Heart left ventricle (tissue), 16 donors: ENCODE data around the gene MBTPS2. TPM values are rescaled to one million over a fixed set of nuclear protein-coding genes. Genes with fewer than 3 reads are reported as not detected.
A peak's percentile ranks its signal among the peaks of the same experiment; 100 is the strongest.
"Not testable (repeated sequence)": the region's sequence is repeated elsewhere in the genome, so short reads cannot be mapped to it uniquely, and the experiment has no call there.

Source experiments
- ATAC-seq, 4 donors: fragments of 200-7000 bp; cut with Tn5 transposase; one replicate each; pipeline ENCODE4 v1.9.1; 2020 to 2022; ENCODE audit warnings: moderate library complexity in 4 of 4, mild to moderate bottlenecking in 3 of 4, moderate number of reproducible peaks in 1 of 4
- DNase-seq, 5 donors: peaks; one replicate each; pipeline ENCODE4 v3.0.0-alpha.2; 2020
- H3K27ac ChIP-seq, 12 donors: fragments of 200-600 bp; sonication (generic) in 4 of 12; one replicate each; pipeline versions ENCODE4 v1.5.0 to v1.8.0; 2016 to 2022; ENCODE audit warnings: mild to moderate bottlenecking in 2 of 12
- H3K27me3 ChIP-seq, 9 donors: fragments of 200-600 bp; sonication (generic) in 2 of 9; one replicate each; pipeline versions ENCODE4 v1.5.1 to v1.8.0; 2016 to 2022; ENCODE audit warnings: mild to moderate bottlenecking in 3 of 9
- H3K36me3 ChIP-seq, 9 donors: fragments of 200-600 bp; sonication (generic) in 2 of 9; one replicate each; pipeline versions ENCODE4 v1.5.0 to v1.8.0; 2018 to 2022; ENCODE audit warnings: mild to moderate bottlenecking in 2 of 9
- H3K4me1 ChIP-seq, 12 donors: fragments of 200-600 bp; sonication (generic) in 4 of 12; one replicate each; pipeline versions ENCODE4 v1.5.0 to v1.8.0; 2016 to 2022; ENCODE audit warnings: mild to moderate bottlenecking in 3 of 12
- H3K4me3 ChIP-seq, 12 donors: fragments of 200-600 bp; sonication (generic) in 4 of 12; one replicate each; pipeline versions ENCODE4 v1.5.0 to v1.8.0; 2017 to 2022; ENCODE audit warnings: mild to moderate bottlenecking in 9 of 12, moderate library complexity in 4 of 12
- H3K9me3 ChIP-seq, 12 donors: fragments of 200-600 bp; sonication (generic) in 4 of 12; one replicate each; pipeline versions ENCODE4 v1.5.0 to v1.8.0; 2016 to 2022; ENCODE audit warnings: mild to moderate bottlenecking in 1 of 12
- POLR2A ChIP-seq, 2 donors: fragments of 450-650 bp; IDR thresholded peaks; one replicate each; pipeline ENCODE4 v1.6.1; 2017; ENCODE audit warnings: antibody characterized with exemption in 2 of 2, mild to moderate bottlenecking in 2 of 2, moderate library complexity in 2 of 2
- WGBS, 4 donors: extraction: QIAGEN DNeasy Blood & Tissue Kit in 2 of 4; methylation state at CpG; one replicate each; pipeline versions ENCODE4 v1.1.5 to v1.1.7; 2013 to 2018; 5-methylcytosine and 5-hydroxymethylcytosine counted together
- intact Hi-C, 10 donors: fragments of 100-400 bp; cut with DNase I; formaldehyde crosslinking; loops; one replicate each; pipeline versions ENCODE4 v1.11.1 to v1.14.2; 2022
- polyA plus RNA-seq, 2 donors: library from polyadenylated mRNA; stranded (reverse); fragments of 200-250 nt; gene quantifications; one replicate each; pipeline ENCODE4 v1.2.3, GENCODE V29; 2013
- total RNA-seq, 9 donors: library from RNA; depleted of rRNA in 2 of 9; stranded (reverse); fragments of >200 nt in 2 of 9; fragmentation: NEBNext Ultra II Directional in 3 of 9; extraction: Animal tissue kit (Norgen Biotek cat#: 25700) in 3 of 9; gene quantifications; one replicate each; pipeline versions ENCODE4 v1.1.0 to v1.2.4, GENCODE V29; 2016 to 2023
- TF ChIP-seq, protein P1 (sequence below), 12 donors: fragments of 200-600 bp; sonication (generic) in 4 of 12; IDR thresholded peaks; one replicate each; pipeline versions ENCODE4 v1.5.0 to v1.8.0; 2018 to 2022; ENCODE audit warnings: antibody characterized with exemption in 12 of 12, mild to moderate bottlenecking in 5 of 12
- donor health status: ischemic (EF 13 %, LVEDD 7.1; RV severe dilation, severe dysfunction).
- donor health status: healthy with polysubstance abuse.
- donor health status: DM: no; HTN: yes; CAD: no.
- donor health status: DM: no; HTN: no; CAD: no.
- donor health status: ischemic (EF 25% LVEDD 6.9; RV normal size, moderate dysfunction).
- donor health status: ischemic (EF 25% LVEDD 5.7; RV mildly dilated, moderate dysfunction).
- donor health status: healthy.
- donor health status: DM: yes; HTN: yes; CAD: no.
- donor health status: ischemic (EF 35%, LVEDD 5.7; RV mildly dilated, moderate dysfunction).
- donor health status: nonischemic (EF 11% LVEDD 7.7; RV severe dilation, severe dysfunction).
- donor health status: DM: yes; HTN: yes; CAD: no.
- donor health status: PGD.
- donor health status: ischemic (EF 29% LVEDD 5.4; RV normal size, mild dysfunction).
- donor health status: nonischemic (EF 23%, LVEDD 6.1; RV moderate dilation, normal function).

Gene MBTPS2
- total and polyA plus RNA-seq, 11 donors = 2.6 to 14.8 (median 11.5) TPM

DNA sequence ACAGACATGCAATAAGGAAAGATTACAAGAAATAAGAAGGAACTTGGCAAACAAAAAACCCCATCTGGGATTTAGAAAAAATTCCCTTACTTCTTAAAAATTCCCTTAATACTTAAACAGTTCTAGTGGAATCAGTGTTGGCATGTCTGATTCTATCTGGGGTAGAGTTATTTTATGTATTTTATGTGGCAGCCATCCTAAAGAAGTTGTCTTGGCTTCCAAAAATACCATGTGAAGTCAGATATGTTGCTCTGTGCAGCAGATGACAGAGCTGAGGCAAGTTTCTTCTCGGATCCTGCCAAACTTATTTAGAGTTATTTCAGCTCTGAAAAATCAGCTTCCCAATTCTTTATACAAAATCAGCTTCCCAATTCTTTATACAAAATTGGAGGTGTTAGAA lies 31.1 kb downstream of the MBTPS2 start:
- Histone ChIP-seq H3K27me3 (peaks cover 0 to 5% (median 0%) of the 10 kb centered on the region in 9 donors), H3K27ac (peak overlapping the region in 3 of 12 donors; percentile 32 to 39 (median 34)), H3K36me3 (peaks cover 0 to 6% (median 0%) of the 10 kb centered on the region in 9 donors), H3K4me3 (no peak overlapping the region), H3K4me1 (peaks cover 0 to 3% (median 0%) of the 10 kb centered on the region in 12 donors), H3K9me3 (no peaks in the 10 kb centered on the region)
- TF ChIP-seq, protein P1, sequence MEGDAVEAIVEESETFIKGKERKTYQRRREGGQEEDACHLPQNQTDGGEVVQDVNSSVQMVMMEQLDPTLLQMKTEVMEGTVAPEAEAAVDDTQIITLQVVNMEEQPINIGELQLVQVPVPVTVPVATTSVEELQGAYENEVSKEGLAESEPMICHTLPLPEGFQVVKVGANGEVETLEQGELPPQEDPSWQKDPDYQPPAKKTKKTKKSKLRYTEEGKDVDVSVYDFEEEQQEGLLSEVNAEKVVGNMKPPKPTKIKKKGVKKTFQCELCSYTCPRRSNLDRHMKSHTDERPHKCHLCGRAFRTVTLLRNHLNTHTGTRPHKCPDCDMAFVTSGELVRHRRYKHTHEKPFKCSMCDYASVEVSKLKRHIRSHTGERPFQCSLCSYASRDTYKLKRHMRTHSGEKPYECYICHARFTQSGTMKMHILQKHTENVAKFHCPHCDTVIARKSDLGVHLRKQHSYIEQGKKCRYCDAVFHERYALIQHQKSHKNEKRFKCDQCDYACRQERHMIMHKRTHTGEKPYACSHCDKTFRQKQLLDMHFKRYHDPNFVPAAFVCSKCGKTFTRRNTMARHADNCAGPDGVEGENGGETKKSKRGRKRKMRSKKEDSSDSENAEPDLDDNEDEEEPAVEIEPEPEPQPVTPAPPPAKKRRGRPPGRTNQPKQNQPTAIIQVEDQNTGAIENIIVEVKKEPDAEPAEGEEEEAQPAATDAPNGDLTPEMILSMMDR (IDR thresholded peaks at IDR 0.05) = no peak
- TF ChIP-seq POLR2A (IDR thresholded peaks at IDR 0.05) = no peak
- no peak for DNase-seq
- WGBS, 4 donors = 36 to 59% (median 54%) methylated on average over 1 of the region's 1 CpG
- ATAC-seq = no peak
- intact Hi-C loops = no loop called here

DNA sequence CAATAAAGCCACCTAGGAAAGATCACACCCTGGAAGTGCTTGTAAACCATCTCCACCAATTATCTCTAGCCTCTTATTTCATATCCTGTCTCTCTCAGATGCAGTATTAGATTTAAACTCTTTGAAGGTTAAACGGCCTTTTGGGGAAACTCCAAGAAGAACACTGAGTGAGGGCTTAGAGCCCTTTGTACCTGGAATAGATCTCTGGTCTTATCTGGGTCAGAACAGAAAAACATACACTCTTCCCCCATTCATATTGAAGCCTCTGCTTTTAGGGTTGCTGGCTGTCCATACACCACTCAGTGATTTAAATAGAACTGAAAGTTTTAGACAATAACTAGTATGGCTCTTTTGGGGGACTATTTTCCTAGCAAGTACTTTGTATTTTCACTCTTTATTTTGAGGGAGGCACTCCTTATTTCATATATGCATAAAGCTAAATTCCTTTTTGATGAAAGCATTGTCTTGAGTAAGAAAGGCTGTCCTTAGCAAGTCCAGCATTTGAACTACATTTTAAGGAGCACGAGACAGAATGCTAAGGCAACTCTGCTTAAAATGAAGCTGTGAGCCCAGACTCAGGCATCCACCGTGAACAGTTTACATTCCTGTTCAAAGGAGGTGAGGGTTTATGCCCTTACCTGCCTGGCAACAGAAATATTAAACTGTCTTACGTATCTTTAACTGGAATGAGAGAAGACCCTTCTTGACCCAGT lies 33.8 kb downstream of the MBTPS2 start:
- H3K4me3 ChIP-seq = no peak overlapping the region
- H3K9me3 ChIP-seq = no peaks in the 10 kb centered on the region
- intact Hi-C loops = no loop called here
- DNase-seq (no peak), ATAC-seq (no peak)
- TF ChIP-seq POLR2A (IDR thresholded peaks at IDR 0.05) = no peak
- TF ChIP-seq, protein P1 (IDR thresholded peaks at IDR 0.05) = no peak
- no peak overlapping the region for H3K27ac ChIP-seq
- 62 to 72% (median 65%) methylated on average over 4 of the region's 4 CpGs for WGBS, 4 donors
- peaks cover 0 to 10% (median 0%) of the 10 kb centered on the region in 9 donors for H3K36me3 ChIP-seq
- H3K27me3 ChIP-seq = peaks cover 0 to 4% (median 0%) of the 10 kb centered on the region in 9 donors
- H3K4me1 ChIP-seq = peaks cover 0 to 3% (median 0%) of the 10 kb centered on the region in 12 donors

DNA sequence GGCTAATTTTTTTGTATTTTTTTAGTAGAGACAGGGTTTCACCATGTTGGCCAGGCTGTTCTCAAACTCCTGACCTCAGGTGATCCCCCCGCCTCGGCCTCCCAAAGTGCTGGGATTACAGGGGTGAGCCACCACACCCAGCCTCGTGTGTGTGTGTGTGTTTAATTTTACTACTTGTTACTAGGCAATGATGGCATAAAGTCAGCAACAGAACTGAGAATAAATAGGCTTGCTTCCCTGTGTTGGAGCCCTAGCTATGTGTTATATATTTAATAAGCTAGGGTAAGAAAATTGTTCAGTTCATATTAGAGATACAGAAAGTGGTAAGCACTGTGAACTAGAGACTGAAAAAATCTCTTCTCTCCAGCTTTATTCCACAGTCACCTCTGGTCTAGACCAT lies 34.8 kb downstream of the MBTPS2 start:
- H3K27me3 ChIP-seq, H3K27ac ChIP-seq, ATAC-seq, H3K4me3 ChIP-seq, intact Hi-C loops, DNase-seq, H3K4me1 ChIP-seq, H3K9me3 ChIP-seq: not testable (repeated sequence)
- WGBS, 4 donors = 66 to 81% (median 78%) methylated on average over 3 of the region's 3 CpGs
- H3K36me3 ChIP-seq = peaks cover 0 to 17% (median 0%) of the 10 kb centered on the region in 9 donors

DNA sequence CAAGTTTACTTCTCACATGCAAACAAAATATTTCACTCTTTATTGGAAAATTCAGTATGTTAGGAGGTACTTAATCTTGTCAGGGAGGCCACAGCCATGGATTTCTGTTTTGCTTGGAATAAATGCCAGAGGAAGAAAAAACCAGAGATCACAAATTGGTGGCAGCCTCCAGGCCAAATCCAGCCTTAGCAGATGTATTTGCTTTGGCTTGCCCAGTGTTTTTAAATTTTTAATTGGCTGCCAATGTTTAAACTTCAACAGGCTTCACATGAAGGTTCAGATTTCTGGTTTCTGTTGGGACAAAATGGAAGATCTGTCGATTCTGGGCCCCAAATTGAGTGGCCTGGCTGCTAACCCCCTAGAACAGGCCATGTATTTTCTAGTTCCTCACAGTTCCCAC lies 35.6 kb downstream of the MBTPS2 start:
- no peak overlapping the region for H3K27ac ChIP-seq
- TF ChIP-seq, protein P1 (IDR thresholded peaks at IDR 0.05) = no peak
- no peak for TF ChIP-seq POLR2A (IDR thresholded peaks at IDR 0.05)
- 44 to 91% (median 55%) methylated on average over 1 of the region's 1 CpG for WGBS, 4 donors
- ATAC-seq (no peak), DNase-seq (no peak)
- no peaks in the 10 kb centered on the region for H3K9me3 ChIP-seq
- peaks cover 0 to 3% (median 0%) of the 10 kb centered on the region in 12 donors for H3K4me1 ChIP-seq
- intact Hi-C loops = no loop called here
- H3K4me3 ChIP-seq = no peak overlapping the region
- peaks cover 0 to 20% (median 0%) of the 10 kb centered on the region in 9 donors for H3K36me3 ChIP-seq
- peaks cover 0 to 4% (median 0%) of the 10 kb centered on the region in 9 donors for H3K27me3 ChIP-seq
